ENCODE results near the gene SCN8A.

GRCh38 chr12:51636986-51637385 is 46.0 kb downstream of the SCN8A start:
- TF ChIP-seq CTCF (IDR thresholded peaks at IDR 0.05; ENCODE audit: low read length) (no peak), EZH2phosphoT487 (IDR thresholded peaks at IDR 0.05; ENCODE audit: low read length) (no peak)

Measured in MM.1S (cell line).